ENCODE data around the gene AFAP1L1.
A peak's percentile ranks its signal among the peaks of the same experiment; 100 is the strongest.
"Not testable (repeated sequence)": the region's sequence is repeated elsewhere in the genome, so short reads cannot be mapped to it uniquely, and the experiment has no call there.

AFAP1L1 gene

DNA sequence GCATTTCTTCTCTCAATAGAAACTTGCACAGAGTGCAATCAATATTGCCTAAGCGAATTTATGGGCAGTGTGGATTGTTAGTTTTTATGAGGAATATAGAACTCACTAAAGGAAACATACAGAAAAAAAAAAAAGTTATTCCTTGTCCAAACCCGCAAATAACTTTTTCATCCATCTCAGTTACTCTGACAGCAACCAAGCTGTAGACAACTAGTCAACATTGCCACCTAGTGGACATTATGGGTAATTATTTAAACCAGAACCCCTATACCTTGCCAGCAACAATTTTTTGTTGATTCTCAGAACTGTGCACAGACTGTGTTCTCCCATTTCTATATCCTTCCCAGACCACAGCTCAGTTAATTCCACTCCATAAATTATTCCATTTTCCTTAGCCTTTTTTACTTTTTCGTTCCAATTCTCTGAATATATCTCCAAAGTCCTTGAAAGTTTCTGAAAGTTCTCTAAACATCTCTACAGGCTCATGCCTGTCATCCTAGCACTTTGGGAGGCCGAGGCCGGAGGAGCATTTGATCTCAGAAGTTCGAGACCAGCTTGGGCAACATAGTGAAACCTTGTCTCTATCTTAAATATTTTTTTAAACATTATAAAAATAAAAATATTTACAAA, 2.6 kb upstream of the AFAP1L1 start:
- no peaks in the 10 kb centered on the region for H3K36me3 ChIP-seq (ENCODE audit: control insufficient read depth in 4 of 4, insufficient read depth in 4 of 4, low read length in 3 of 4)
- ChIA-PET CTCF (interaction anchor here (0.6 to 3.6 kb wide), 33 partner anchors 8 to 1264 kb away, joined by 3 to 15 read pairs (median 4); partner anchors contain the start of gene ABLIM3), POLR2A (interaction anchor here (1.0 kb wide), 1 partner anchor 45 kb away, joined by 5 read pairs; no protein-coding TSS in a partner anchor)
- WGBS (ENCODE audit: insufficient coverage): 13% methylated on average over 2 of the region's 6 CpGs
- no peak overlapping the region for H3K27ac ChIP-seq (ENCODE audit: insufficient read depth in 1 of 2, low read depth in 1 of 2, low read length in 2 of 2, poor library complexity in 1 of 2, severe bottlenecking in 2 of 2)
- H3K27me3 ChIP-seq (replicated peaks in 2 of 5; ENCODE audit: control insufficient read depth in 4 of 5, insufficient read depth in 5 of 5, low read length in 4 of 5): peaks cover 0 to 23% (median 9%) of the 10 kb centered on the region in 5 experiments
- H3K4me1 ChIP-seq (ENCODE audit: control extremely low read depth in 1 of 4, control insufficient read depth in 4 of 4, insufficient read depth in 4 of 4, low read length in 3 of 4): peaks cover 2 to 25% (median 13%) of the 10 kb centered on the region in 4 experiments
- peak; percentile 63 to 80 (median 77) for DNase-seq
- no peak overlapping the region for H3K4me3 ChIP-seq (ENCODE audit: control insufficient read depth in 1 of 7, extremely low read depth in 1 of 7, insufficient read depth in 4 of 7, low read depth in 2 of 7, low read length in 6 of 7)
- peaks cover 0 to 5% (median 3%) of the 10 kb centered on the region in 5 experiments for H3K9me3 ChIP-seq (ENCODE audit: control extremely low read depth in 1 of 5, control insufficient read depth in 4 of 5, insufficient read depth in 2 of 5, low read depth in 1 of 5, low read length in 4 of 5)

DNA sequence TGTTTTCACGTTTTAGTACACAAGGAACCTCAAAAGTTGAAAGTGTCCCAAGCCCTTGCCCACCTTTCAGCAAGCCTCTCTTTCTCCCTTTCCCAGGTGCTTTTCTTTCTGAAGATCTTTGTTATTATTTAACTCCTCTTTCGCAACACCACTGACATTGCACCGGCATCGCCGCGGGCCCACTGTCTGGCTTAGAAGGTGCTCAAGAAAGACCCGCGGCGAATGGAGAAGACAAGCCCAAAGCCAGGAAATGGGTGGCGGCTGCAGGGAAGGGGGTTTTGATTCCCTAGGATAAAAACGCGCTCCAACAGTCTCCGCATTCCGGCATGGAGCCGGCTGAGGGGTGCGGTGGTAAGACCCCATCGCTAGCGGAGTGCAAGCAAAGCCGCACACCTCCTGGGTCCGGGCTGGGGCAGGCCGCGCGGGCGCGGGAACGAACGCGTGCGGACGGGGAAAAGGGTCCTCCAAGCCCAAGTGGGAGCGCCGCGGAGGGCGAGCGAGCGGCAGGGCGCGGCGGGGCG, 404 bp upstream of the AFAP1L1 start:
- Histone ChIP-seq H3K36me3 (ENCODE audit: control insufficient read depth in 4 of 4, insufficient read depth in 4 of 4, low read length in 3 of 4) (no peaks in the 10 kb centered on the region), H3K4me3 (ENCODE audit: control insufficient read depth in 1 of 7, extremely low read depth in 1 of 7, insufficient read depth in 4 of 7, low read depth in 2 of 7, low read length in 6 of 7) (peak overlapping the region in 6 of 7 experiments; percentile 44 to 80 (median 66)), H3K27me3 (replicated peaks in 2 of 5; ENCODE audit: control insufficient read depth in 4 of 5, insufficient read depth in 5 of 5, low read length in 4 of 5) (peaks cover 0 to 23% (median 9%) of the 10 kb centered on the region in 5 experiments), H3K9me3 (ENCODE audit: control extremely low read depth in 1 of 5, control insufficient read depth in 4 of 5, insufficient read depth in 2 of 5, low read depth in 1 of 5, low read length in 4 of 5) (peaks cover 0 to 5% (median 3%) of the 10 kb centered on the region in 5 experiments), H3K27ac (ENCODE audit: insufficient read depth in 1 of 2, low read depth in 1 of 2, low read length in 2 of 2, poor library complexity in 1 of 2, severe bottlenecking in 2 of 2) (no peak overlapping the region), H3K4me1 (ENCODE audit: control extremely low read depth in 1 of 4, control insufficient read depth in 4 of 4, insufficient read depth in 4 of 4, low read length in 3 of 4) (peaks cover 2 to 15% (median 13%) of the 10 kb centered on the region in 4 experiments)
- DNase-seq: peak in 2 of 3 donors; percentile 25 to 47
- CTCF ChIA-PET: interaction anchor here (1.3 to 3.6 kb wide), 2 partner anchors 31 to 130 kb away, joined by 4 to 15 read pairs; partner anchors contain the start of gene ABLIM3
- 5% methylated on average over 40 of the region's 40 CpGs for WGBS (ENCODE audit: insufficient coverage)
- POLR2A ChIA-PET: no interaction called here

DNA sequence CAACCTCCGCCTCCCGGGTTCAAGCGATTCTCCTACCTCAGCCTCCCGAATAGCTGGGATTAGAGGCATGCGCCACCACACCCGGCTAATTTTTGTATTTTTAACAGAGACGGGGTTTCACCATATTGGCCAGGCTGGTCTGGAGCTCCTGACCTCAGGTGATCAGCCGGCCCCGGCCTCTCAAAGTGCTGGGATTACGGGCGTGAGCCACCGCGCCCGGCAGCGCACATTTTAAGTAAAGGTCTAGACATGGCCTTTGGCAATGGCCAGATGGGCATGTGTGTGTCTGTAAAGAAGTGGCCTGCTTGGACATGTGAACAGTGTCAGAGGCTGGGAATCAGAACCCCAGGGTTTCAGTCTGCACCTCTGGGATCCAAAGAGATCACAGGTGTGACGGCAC, 1.1 kb downstream of the AFAP1L1 start:
- Histone ChIP-seq H3K27me3 (replicated peaks in 2 of 5; ENCODE audit: control insufficient read depth in 4 of 5, insufficient read depth in 5 of 5, low read length in 4 of 5) (peaks cover 0 to 23% (median 9%) of the 10 kb centered on the region in 5 experiments), H3K4me1 (ENCODE audit: control extremely low read depth in 1 of 4, control insufficient read depth in 4 of 4, insufficient read depth in 4 of 4, low read length in 3 of 4) (peaks cover 2 to 19% (median 13%) of the 10 kb centered on the region in 4 experiments), H3K4me3 (ENCODE audit: control insufficient read depth in 1 of 7, extremely low read depth in 1 of 7, insufficient read depth in 4 of 7, low read depth in 2 of 7, low read length in 6 of 7) (peak overlapping the region in 1 of 7 experiments; percentile 68)
- 77% methylated on average over 12 of the region's 16 CpGs for WGBS (ENCODE audit: insufficient coverage)
- H3K9me3 ChIP-seq (ENCODE audit: control extremely low read depth in 1 of 5, control insufficient read depth in 4 of 5, insufficient read depth in 2 of 5, low read depth in 1 of 5, low read length in 4 of 5); POLR2A ChIA-PET; DNase-seq; H3K27ac ChIP-seq (ENCODE audit: insufficient read depth in 1 of 2, low read depth in 1 of 2, low read length in 2 of 2, poor library complexity in 1 of 2, severe bottlenecking in 2 of 2); H3K36me3 ChIP-seq (ENCODE audit: control insufficient read depth in 4 of 4, insufficient read depth in 4 of 4, low read length in 3 of 4): not testable (repeated sequence)
- CTCF ChIA-PET: interaction anchor here (0.9 to 1.4 kb wide), 3 partner anchors 9 to 108 kb away, joined by 3 to 4 read pairs (median 4); no protein-coding TSS in a partner anchor

DNA sequence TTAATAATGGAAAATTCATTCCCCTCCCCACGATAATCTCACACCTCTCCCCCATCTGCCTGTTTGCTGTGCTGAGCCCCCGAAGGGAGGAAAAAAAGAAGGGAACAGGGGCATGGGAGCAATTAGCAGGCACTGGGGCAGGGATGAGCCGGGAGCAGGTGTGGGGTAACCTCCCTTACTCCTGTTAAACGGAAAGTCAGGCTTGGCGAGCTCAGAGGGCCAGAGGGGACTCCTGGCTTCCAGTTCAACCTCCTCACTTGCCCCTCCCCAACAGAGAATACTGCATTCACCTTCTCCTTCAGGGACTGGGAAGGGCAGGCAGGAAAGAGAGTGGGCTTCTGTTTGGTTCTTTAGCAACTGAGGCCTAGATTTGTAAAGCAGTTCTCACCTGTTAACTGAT, 1.6 kb downstream of the AFAP1L1 start:
- peaks cover 2 to 20% (median 13%) of the 10 kb centered on the region in 4 experiments for H3K4me1 ChIP-seq (ENCODE audit: control extremely low read depth in 1 of 4, control insufficient read depth in 4 of 4, insufficient read depth in 4 of 4, low read length in 3 of 4)

DNA sequence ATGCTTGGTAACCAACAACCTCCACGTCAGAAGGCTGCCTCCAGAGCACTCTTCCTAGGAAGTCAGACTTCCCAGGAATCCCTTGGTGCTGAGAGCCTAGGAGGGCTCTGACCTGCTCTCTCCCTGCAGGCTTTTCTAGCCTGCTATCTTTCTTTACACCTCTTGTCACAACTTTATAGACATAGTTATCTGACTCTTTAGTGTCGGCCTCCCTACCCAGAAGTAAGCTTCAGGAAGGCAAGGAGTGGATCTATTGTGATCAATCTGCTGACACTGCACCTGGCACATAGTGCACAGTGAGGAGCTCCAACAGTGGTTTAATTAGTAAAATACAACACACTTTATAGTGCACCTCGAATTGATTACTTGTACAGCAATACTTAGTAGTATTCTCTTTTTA, 2.3 kb downstream of the AFAP1L1 start:
- Histone ChIP-seq H3K36me3 (ENCODE audit: control insufficient read depth in 4 of 4, insufficient read depth in 4 of 4, low read length in 3 of 4) (no peaks in the 10 kb centered on the region), H3K27ac (ENCODE audit: insufficient read depth in 1 of 2, low read depth in 1 of 2, low read length in 2 of 2, poor library complexity in 1 of 2, severe bottlenecking in 2 of 2) (no peak overlapping the region), H3K27me3 (replicated peaks in 2 of 5; ENCODE audit: control insufficient read depth in 4 of 5, insufficient read depth in 5 of 5, low read length in 4 of 5) (peaks cover 0 to 23% (median 9%) of the 10 kb centered on the region in 5 experiments), H3K9me3 (ENCODE audit: control extremely low read depth in 1 of 5, control insufficient read depth in 4 of 5, insufficient read depth in 2 of 5, low read depth in 1 of 5, low read length in 4 of 5) (no peaks in the 10 kb centered on the region), H3K4me3 (ENCODE audit: control insufficient read depth in 1 of 7, extremely low read depth in 1 of 7, insufficient read depth in 4 of 7, low read depth in 2 of 7, low read length in 6 of 7) (no peak overlapping the region), H3K4me1 (ENCODE audit: control extremely low read depth in 1 of 4, control insufficient read depth in 4 of 4, insufficient read depth in 4 of 4, low read length in 3 of 4) (peaks cover 2 to 20% (median 13%) of the 10 kb centered on the region in 4 experiments)
- ChIA-PET CTCF (interaction anchor here (1.3 to 1.5 kb wide), 2 partner anchors 11 to 16 kb away, joined by 3 to 4 read pairs; no protein-coding TSS in a partner anchor), POLR2A (no interaction called here)
- WGBS (ENCODE audit: insufficient coverage): 100% methylated on average over 2 of the region's 3 CpGs
- no peak for DNase-seq

More for the DNA sequence above, 1.6 kb downstream of the AFAP1L1 start:
- WGBS (ENCODE audit: insufficient coverage): 90% methylated on average over 2 of the region's 5 CpGs
- ChIA-PET POLR2A (no interaction called here), CTCF (interaction anchor here (1.2 to 1.4 kb wide), 2 partner anchors 9 to 10 kb away, joined by 4 read pairs; no protein-coding TSS in a partner anchor)
- no peak overlapping the region for H3K27ac ChIP-seq (ENCODE audit: insufficient read depth in 1 of 2, low read depth in 1 of 2, low read length in 2 of 2, poor library complexity in 1 of 2, severe bottlenecking in 2 of 2)
- H3K9me3 ChIP-seq (ENCODE audit: control extremely low read depth in 1 of 5, control insufficient read depth in 4 of 5, insufficient read depth in 2 of 5, low read depth in 1 of 5, low read length in 4 of 5): peaks cover 0 to 4% (median 3%) of the 10 kb centered on the region in 5 experiments
- H3K27me3 ChIP-seq (replicated peaks in 2 of 5; ENCODE audit: control insufficient read depth in 4 of 5, insufficient read depth in 5 of 5, low read length in 4 of 5): peaks cover 0 to 23% (median 9%) of the 10 kb centered on the region in 5 experiments
- H3K4me3 ChIP-seq (ENCODE audit: control insufficient read depth in 1 of 7, extremely low read depth in 1 of 7, insufficient read depth in 4 of 7, low read depth in 2 of 7, low read length in 6 of 7): no peak overlapping the region
- H3K36me3 ChIP-seq (ENCODE audit: control insufficient read depth in 4 of 4, insufficient read depth in 4 of 4, low read length in 3 of 4): no peaks in the 10 kb centered on the region
- no peak for DNase-seq

DNA sequence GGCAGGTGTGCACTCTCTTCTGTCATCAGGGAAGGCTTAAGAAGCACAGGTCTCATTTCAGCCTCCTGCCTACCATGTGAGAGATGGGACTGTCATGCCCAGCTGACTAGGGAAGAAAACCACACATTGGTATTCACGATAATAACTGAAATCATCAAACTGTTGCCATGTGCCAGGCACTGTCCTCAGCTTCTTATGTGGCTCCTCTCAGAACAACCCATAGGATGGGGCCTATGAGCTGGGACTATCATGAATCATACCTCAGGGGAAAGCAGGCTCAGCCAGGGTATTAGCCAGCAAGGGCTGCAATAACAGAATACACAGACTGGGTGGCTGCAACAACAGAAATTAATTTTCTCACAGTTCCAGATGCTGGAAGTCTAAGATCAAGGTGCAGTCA, 3.3 kb downstream of the AFAP1L1 start:
- no peak overlapping the region for H3K27ac ChIP-seq (ENCODE audit: insufficient read depth in 1 of 2, low read depth in 1 of 2, low read length in 2 of 2, poor library complexity in 1 of 2, severe bottlenecking in 2 of 2)
- 92% methylated on average over 1 of the region's 1 CpG for WGBS (ENCODE audit: insufficient coverage)
- no peak for DNase-seq
- H3K4me3 ChIP-seq (ENCODE audit: control insufficient read depth in 1 of 7, extremely low read depth in 1 of 7, insufficient read depth in 4 of 7, low read depth in 2 of 7, low read length in 6 of 7): no peak overlapping the region
- POLR2A ChIA-PET: no interaction called here
- no peaks in the 10 kb centered on the region for H3K9me3 ChIP-seq (ENCODE audit: control extremely low read depth in 1 of 5, control insufficient read depth in 4 of 5, insufficient read depth in 2 of 5, low read depth in 1 of 5, low read length in 4 of 5)
- H3K36me3 ChIP-seq (ENCODE audit: control insufficient read depth in 4 of 4, insufficient read depth in 4 of 4, low read length in 3 of 4): no peaks in the 10 kb centered on the region
- CTCF ChIA-PET: interaction anchor here (1.2 to 1.9 kb wide), 6 partner anchors 10 to 133 kb away, joined by 3 to 7 read pairs (median 5); partner anchors contain the start of gene ABLIM3
- H3K27me3 ChIP-seq (replicated peaks in 2 of 5; ENCODE audit: control insufficient read depth in 4 of 5, insufficient read depth in 5 of 5, low read length in 4 of 5): peaks cover 0 to 23% (median 9%) of the 10 kb centered on the region in 5 experiments
- H3K4me1 ChIP-seq (ENCODE audit: control extremely low read depth in 1 of 4, control insufficient read depth in 4 of 4, insufficient read depth in 4 of 4, low read length in 3 of 4): peaks cover 2 to 20% (median 13%) of the 10 kb centered on the region in 4 experiments

Data from common myeloid progenitor, CD34-positive (primary cell).